Gastrocnemius medialis (tissue), 4 donors: ENCODE data around the gene MUC5B.

ENCODE experiments used
- POLR2A ChIP-seq, 2 donors: fragments of 450-650 bp; IDR thresholded peaks; one replicate each; pipeline ENCODE4 v1.6.1; 2017; ENCODE audit warnings: antibody characterized with exemption in 2 of 2, mild to moderate bottlenecking in 2 of 2, moderate library complexity in 2 of 2
- TF ChIP-seq, protein P1 (sequence below), 5 experiments: fragments of 450-650 bp in 3 of 5; fragments of 200-600 bp in 2 of 5; sonication (generic) in 2 of 5; IDR thresholded peaks in 4 of 5; conservative IDR thresholded peaks in 1 of 5; 1 replicate in 4 of 5; 2 replicates in 1 of 5; pipeline ENCODE4 v1.5.1; 2016 to 2019; ENCODE audit warnings: antibody characterized with exemption in 5 of 5, mild to moderate bottlenecking in 3 of 5, moderate library complexity in 3 of 5

DNA sequence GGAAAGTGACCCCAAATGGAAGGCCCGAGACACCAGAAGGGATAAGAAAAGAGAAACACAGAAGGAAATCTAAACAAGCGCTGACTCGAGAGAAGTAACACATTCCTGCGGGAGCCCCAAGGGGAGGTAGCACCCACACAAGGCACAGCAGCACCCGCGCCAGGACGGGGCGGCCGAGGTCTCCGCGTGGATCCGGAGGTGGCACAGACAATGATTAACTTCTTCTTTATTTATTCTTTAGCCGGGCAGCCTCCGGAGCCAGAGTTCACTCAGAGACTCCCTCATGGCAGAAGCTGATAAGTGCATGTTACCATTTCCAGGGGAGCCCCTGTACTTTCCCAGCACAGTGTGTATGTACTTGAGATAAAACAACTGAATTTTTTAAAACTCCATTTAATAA, 81.5 kb downstream of the MUC5B start:
- TF ChIP-seq, protein P1, sequence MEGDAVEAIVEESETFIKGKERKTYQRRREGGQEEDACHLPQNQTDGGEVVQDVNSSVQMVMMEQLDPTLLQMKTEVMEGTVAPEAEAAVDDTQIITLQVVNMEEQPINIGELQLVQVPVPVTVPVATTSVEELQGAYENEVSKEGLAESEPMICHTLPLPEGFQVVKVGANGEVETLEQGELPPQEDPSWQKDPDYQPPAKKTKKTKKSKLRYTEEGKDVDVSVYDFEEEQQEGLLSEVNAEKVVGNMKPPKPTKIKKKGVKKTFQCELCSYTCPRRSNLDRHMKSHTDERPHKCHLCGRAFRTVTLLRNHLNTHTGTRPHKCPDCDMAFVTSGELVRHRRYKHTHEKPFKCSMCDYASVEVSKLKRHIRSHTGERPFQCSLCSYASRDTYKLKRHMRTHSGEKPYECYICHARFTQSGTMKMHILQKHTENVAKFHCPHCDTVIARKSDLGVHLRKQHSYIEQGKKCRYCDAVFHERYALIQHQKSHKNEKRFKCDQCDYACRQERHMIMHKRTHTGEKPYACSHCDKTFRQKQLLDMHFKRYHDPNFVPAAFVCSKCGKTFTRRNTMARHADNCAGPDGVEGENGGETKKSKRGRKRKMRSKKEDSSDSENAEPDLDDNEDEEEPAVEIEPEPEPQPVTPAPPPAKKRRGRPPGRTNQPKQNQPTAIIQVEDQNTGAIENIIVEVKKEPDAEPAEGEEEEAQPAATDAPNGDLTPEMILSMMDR (IDR thresholded peaks at IDR 0.05 in 4 of 5, conservative IDR thresholded peaks at IDR 0.05 in 1 of 5) = no peak
- no peak for TF ChIP-seq POLR2A (IDR thresholded peaks at IDR 0.05)
